Ascending aorta (tissue), 2 donors: ENCODE results near the gene POLK. TPM values are rescaled to one million over a fixed set of nuclear protein-coding genes. Genes with fewer than 3 reads are reported as not detected.

ENCODE experiments used
- DNase-seq, 2 donors: peaks; one replicate each; pipeline ENCODE4 v3.0.0-alpha.2; 2019; ENCODE audit warnings: low spot score in 2 of 2
- H3K27ac ChIP-seq, 2 donors: fragments of 200-600 bp; sonication (generic); one replicate each; pipeline ENCODE4 v1.5.1; 2016 to 2017; ENCODE audit warnings: mild to moderate bottlenecking in 1 of 2
- H3K27me3 ChIP-seq: fragments of 200-600 bp; sonication (generic); one replicate; pipeline ENCODE4 v1.5.1; 2017
- H3K36me3 ChIP-seq, 2 donors: fragments of 200-600 bp; sonication (generic); one replicate each; pipeline ENCODE4 v1.5.1; 2016
- H3K4me1 ChIP-seq, 2 donors: fragments of 200-600 bp; sonication (generic); one replicate each; pipeline ENCODE4 v1.5.1; 2016 to 2017; ENCODE audit warnings: mild to moderate bottlenecking in 1 of 2
- H3K4me3 ChIP-seq, 2 donors: fragments of 200-600 bp; sonication (generic); one replicate each; pipeline ENCODE4 v1.5.1; 2016 to 2017; ENCODE audit warnings: mild to moderate bottlenecking in 1 of 2
- H3K9me3 ChIP-seq, 2 donors: fragments of 200-600 bp; sonication (generic); one replicate each; pipeline ENCODE4 v1.5.1; 2016
- intact Hi-C: fragments of 100-400 bp; cut with DNase I; formaldehyde crosslinking; loops from one replicate; pipeline ENCODE4 v1.15.1; 2023
- total RNA-seq: library from RNA; depleted of rRNA; stranded (reverse); fragments of >200 nt; gene quantifications from one replicate; pipeline ENCODE4 v1.1.0, GENCODE V29; 2016
- TF ChIP-seq, protein P1 (sequence below), 3 experiments: fragments of 200-600 bp in 2 of 3; fragments of 450-650 bp in 1 of 3; sonication (generic) in 2 of 3; IDR thresholded peaks; one replicate each; pipeline ENCODE4 v1.5.1; 2016 to 2019; ENCODE audit warnings: antibody characterized with exemption in 3 of 3, mild to moderate bottlenecking in 1 of 3, moderate library complexity in 1 of 3

Gene POLK
- total RNA-seq, 1 donor from 2014 or later = 19.4 TPM

- TF ChIP-seq, protein P1, sequence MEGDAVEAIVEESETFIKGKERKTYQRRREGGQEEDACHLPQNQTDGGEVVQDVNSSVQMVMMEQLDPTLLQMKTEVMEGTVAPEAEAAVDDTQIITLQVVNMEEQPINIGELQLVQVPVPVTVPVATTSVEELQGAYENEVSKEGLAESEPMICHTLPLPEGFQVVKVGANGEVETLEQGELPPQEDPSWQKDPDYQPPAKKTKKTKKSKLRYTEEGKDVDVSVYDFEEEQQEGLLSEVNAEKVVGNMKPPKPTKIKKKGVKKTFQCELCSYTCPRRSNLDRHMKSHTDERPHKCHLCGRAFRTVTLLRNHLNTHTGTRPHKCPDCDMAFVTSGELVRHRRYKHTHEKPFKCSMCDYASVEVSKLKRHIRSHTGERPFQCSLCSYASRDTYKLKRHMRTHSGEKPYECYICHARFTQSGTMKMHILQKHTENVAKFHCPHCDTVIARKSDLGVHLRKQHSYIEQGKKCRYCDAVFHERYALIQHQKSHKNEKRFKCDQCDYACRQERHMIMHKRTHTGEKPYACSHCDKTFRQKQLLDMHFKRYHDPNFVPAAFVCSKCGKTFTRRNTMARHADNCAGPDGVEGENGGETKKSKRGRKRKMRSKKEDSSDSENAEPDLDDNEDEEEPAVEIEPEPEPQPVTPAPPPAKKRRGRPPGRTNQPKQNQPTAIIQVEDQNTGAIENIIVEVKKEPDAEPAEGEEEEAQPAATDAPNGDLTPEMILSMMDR (IDR thresholded peaks at IDR 0.05) = no peak
- no peak overlapping the region for H3K27ac ChIP-seq
- no peak overlapping the region for H3K4me3 ChIP-seq
- intact Hi-C loops = no loop called here
- no peak for DNase-seq
- H3K36me3 ChIP-seq = no peaks in the 10 kb centered on the region
- peaks cover 4 to 10% of the 10 kb centered on the region in 2 donors for H3K4me1 ChIP-seq
- no peaks in the 10 kb centered on the region for H3K27me3 ChIP-seq
- no peaks in the 10 kb centered on the region for H3K9me3 ChIP-seq
These were observed 3.9 kb upstream of the POLK start for GRCh38 chr5:75507841-75508240.

- intact Hi-C loops = no loop called here
- no peak overlapping the region for H3K27ac ChIP-seq
These were observed 2.1 kb upstream of the POLK start for GRCh38 chr5:75509546-75509945.

DNA sequence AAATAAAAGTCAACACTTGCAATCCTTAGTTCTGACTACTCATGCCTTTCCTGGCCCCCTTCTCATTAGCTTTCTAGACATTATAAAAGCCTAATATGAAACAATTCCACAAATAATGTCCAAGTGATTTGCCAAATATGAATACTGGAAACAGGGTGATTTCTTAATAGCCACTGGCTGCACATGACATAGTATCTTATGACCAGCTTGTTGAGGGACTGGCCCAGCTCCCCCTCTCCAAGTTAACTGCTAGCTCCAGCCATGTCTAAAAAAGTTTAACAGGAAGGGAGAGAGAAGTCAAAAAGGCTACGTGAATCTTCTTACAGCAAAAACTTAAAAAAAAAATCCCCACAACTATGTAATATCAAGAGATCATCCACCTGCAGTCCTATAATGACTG, 1.7 kb upstream of the POLK start:
- H3K4me3 ChIP-seq = peak overlapping the region; percentile 86 to 95
- TF ChIP-seq, protein P1 (IDR thresholded peaks at IDR 0.05) = no peak
- intact Hi-C loops = loop anchor here (2.0 to 10.0 kb wide), 5 partner anchors 65 to 455 kb away; partner anchors contain the start of genes ANKRD31, GCNT4 and POC5
- no peaks in the 10 kb centered on the region for H3K36me3 ChIP-seq
- DNase-seq = no peak
- H3K27ac ChIP-seq = no peak overlapping the region
- H3K27me3 ChIP-seq = no peaks in the 10 kb centered on the region
- H3K4me1 ChIP-seq = peaks cover 6 to 24% of the 10 kb centered on the region in 2 donors
- H3K9me3 ChIP-seq = no peaks in the 10 kb centered on the region

More at GRCh38 chr5:75509546-75509945, 2.1 kb upstream of the POLK start:
- Histone ChIP-seq H3K4me3 (peak overlapping the region; percentile 86 to 95), H3K27me3 (no peaks in the 10 kb centered on the region), H3K4me1 (peaks cover 6 to 22% of the 10 kb centered on the region in 2 donors), H3K36me3 (no peaks in the 10 kb centered on the region), H3K9me3 (no peaks in the 10 kb centered on the region)
- no peak for DNase-seq
- TF ChIP-seq, protein P1 (IDR thresholded peaks at IDR 0.05) = no peak

DNA sequence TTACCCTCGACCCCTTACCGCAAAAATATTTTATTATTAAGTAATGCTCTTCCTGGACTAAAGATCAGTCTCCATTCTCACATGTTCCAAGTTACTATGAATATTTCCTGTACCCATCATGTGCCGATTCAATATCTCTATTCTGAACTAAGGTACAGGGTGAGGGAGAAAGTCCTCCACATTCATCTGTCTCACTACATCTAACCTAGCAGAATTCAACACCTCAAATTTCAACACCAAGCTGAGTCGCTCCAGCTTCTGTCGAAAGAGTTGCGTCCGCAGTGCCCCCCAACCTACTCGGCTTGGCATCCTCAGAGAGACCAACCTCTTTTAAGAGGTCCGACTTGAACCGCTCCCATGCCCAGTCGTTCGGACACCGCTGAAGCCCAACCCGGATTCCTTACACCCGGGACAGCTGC, 1.3 kb upstream of the POLK start:
- H3K4me1 ChIP-seq = peaks cover 6 to 24% of the 10 kb centered on the region in 2 donors
- TF ChIP-seq, protein P1 (IDR thresholded peaks at IDR 0.05) = no peak
- intact Hi-C loops = loop anchor here (2.0 to 10.0 kb wide), 5 partner anchors 64 to 456 kb away; partner anchors contain the start of genes ANKRD31, GCNT4 and POC5
- no peaks in the 10 kb centered on the region for H3K9me3 ChIP-seq
- DNase-seq = peak in 1 of 2 donors; percentile 9
- no peaks in the 10 kb centered on the region for H3K27me3 ChIP-seq
- H3K36me3 ChIP-seq = no peaks in the 10 kb centered on the region
- peak overlapping the region; percentile 86 to 95 for H3K4me3 ChIP-seq
- H3K27ac ChIP-seq = peak overlapping the region; percentile 93 to 95

GRCh38 chr5:75510836-75511434, 756 bp upstream of the POLK start:
- intact Hi-C loops = loop anchor here (1.0 to 10.0 kb wide), 6 partner anchors 64 to 456 kb away; partner anchors contain the start of genes ANKRD31, GCNT4, HMGCR and POC5

More at GRCh38 chr5:75510836-75511434, 756 bp upstream of the POLK start:
- Histone ChIP-seq H3K27me3 (no peaks in the 10 kb centered on the region), H3K36me3 (no peaks in the 10 kb centered on the region), H3K4me3 (peak overlapping the region; percentile 86 to 95), H3K27ac (peak overlapping the region; percentile 93 to 95), H3K4me1 (peaks cover 6 to 24% of the 10 kb centered on the region in 2 donors), H3K9me3 (no peaks in the 10 kb centered on the region)
- peak in 1 of 2 donors; percentile 77 for DNase-seq
- TF ChIP-seq, protein P1 (IDR thresholded peaks at IDR 0.05) = no peak
